HepG2 (cell line): ENCODE results near the gene GNG10. TPM values are rescaled to one million over a fixed set of nuclear protein-coding genes. Genes with fewer than 3 reads are reported as not detected.

Experiments used
- ATF5 ChIP-seq: sonication (generic); formaldehyde crosslinking; IDR thresholded peaks from 2 replicates; pipeline ENCODE4 v1.4.0; 2020; ENCODE audit warnings: mild to moderate bottlenecking, low read depth, missing genetic modification reagents
- CCDC6 ChIP-seq: sonication (generic); formaldehyde crosslinking; IDR thresholded peaks from 2 replicates; pipeline ENCODE4 v1.8.1; 2022; ENCODE audit warnings: mild to moderate bottlenecking, missing genetic modification reagents, moderate library complexity
- DPF2 ChIP-seq: sonication (generic); formaldehyde crosslinking; IDR thresholded peaks from 2 replicates; pipeline ENCODE4 v1.4.0; 2020; ENCODE audit warnings: mild to moderate bottlenecking, low read depth, missing genetic modification reagents, borderline replicate concordance
- ERF ChIP-seq: IDR thresholded peaks from 2 replicates; pipeline ENCODE4 v1.6.1; 2018; ENCODE audit warnings: missing biosample characterization, missing genetic modification reagents
- FOXK1 ChIP-seq: sonication (generic); formaldehyde crosslinking; IDR thresholded peaks from 2 replicates; pipeline ENCODE4 v1.4.0; 2020; ENCODE audit warnings: low read depth, missing genetic modification reagents, borderline replicate concordance
- HNRNPH1 ChIP-seq: fragments of 200-400 bp; formaldehyde crosslinking; optimal IDR thresholded peaks from 2 replicates; pipeline ENCODE3; 2017; ENCODE audit warnings: mild to moderate bottlenecking, low read depth, low read length
- HNRNPL ChIP-seq: fragments of 200-400 bp; formaldehyde crosslinking; IDR thresholded peaks from 2 replicates; pipeline ENCODE4 v1.6.1; 2017; ENCODE audit warnings: mild to moderate bottlenecking, low read depth, low read length
- HOXA3 ChIP-seq: sonication (generic); formaldehyde crosslinking; IDR thresholded peaks from 2 replicates; pipeline ENCODE4 v1.5.0; 2020; ENCODE audit warnings: missing genetic modification reagents
- KAT8 ChIP-seq: IDR thresholded peaks from 2 replicates; pipeline ENCODE4 v1.6.1; 2016; ENCODE audit warnings: missing genetic modification reagents, missing compliant biosample characterization
- KDM5B ChIP-seq: sonication (generic); formaldehyde crosslinking; IDR thresholded peaks from 2 replicates; pipeline ENCODE4 v1.4.0; 2020; ENCODE audit warnings: missing genetic modification reagents, mild to moderate bottlenecking, borderline replicate concordance
- NCOR1 ChIP-seq: fragments of 200-600 bp; sonication (generic); IDR thresholded peaks from 2 replicates; pipeline ENCODE4 v1.7.0; 2017; ENCODE audit warnings: antibody characterized with exemption, low read length, borderline replicate concordance
- NFRKB ChIP-seq: fragments of 450-650 bp; IDR thresholded peaks from 2 replicates; pipeline ENCODE4 v1.6.1; 2017
- RFXAP ChIP-seq: sonication (generic); formaldehyde crosslinking; IDR thresholded peaks from 2 replicates; pipeline ENCODE4 v1.4.0; 2020; ENCODE audit warnings: missing genetic modification reagents, borderline replicate concordance
- RNF219 ChIP-seq: sonication (generic); formaldehyde crosslinking; IDR thresholded peaks from 2 replicates; pipeline ENCODE4 v1.5.0; 2020; ENCODE audit warnings: mild to moderate bottlenecking, missing genetic modification reagents
- XRCC5 ChIP-seq: fragments of 200-400 bp; formaldehyde crosslinking; optimal IDR thresholded peaks from 2 replicates; pipeline ENCODE3; 2017; ENCODE audit warnings: mild to moderate bottlenecking, low read length
- ZBTB25 ChIP-seq: IDR thresholded peaks from 2 replicates; pipeline ENCODE4 v1.6.1; 2018; ENCODE audit warnings: missing genetic modification reagents
- ZC3H13 ChIP-seq: sonication (generic); formaldehyde crosslinking; IDR thresholded peaks from 2 replicates; pipeline ENCODE4 v1.8.1; 2023; ENCODE audit warnings: mild to moderate bottlenecking, missing genetic modification reagents, moderate library complexity
- ZNF20 ChIP-seq: sonication (generic); formaldehyde crosslinking; IDR thresholded peaks from 2 replicates; pipeline ENCODE4 v1.4.0; 2020; ENCODE audit warnings: mild to moderate bottlenecking, moderate library complexity, missing genetic modification reagents
- ZNF343 ChIP-seq: sonication (generic); formaldehyde crosslinking; IDR thresholded peaks from 2 replicates; pipeline ENCODE4 v1.4.0; 2020; ENCODE audit warnings: mild to moderate bottlenecking, missing genetic modification reagents
- ZNF350 ChIP-seq: sonication (generic); formaldehyde crosslinking; IDR thresholded peaks from 2 replicates; pipeline ENCODE4 v1.4.0; 2020; ENCODE audit warnings: mild to moderate bottlenecking, low read depth, missing genetic modification reagents, borderline replicate concordance
- ZNF362 ChIP-seq: sonication (generic); formaldehyde crosslinking; IDR thresholded peaks from 2 replicates; pipeline ENCODE4 v1.4.0; 2020; ENCODE audit warnings: missing genetic modification reagents, mild to moderate bottlenecking, borderline replicate concordance
- ZNF431 ChIP-seq: sonication (generic); formaldehyde crosslinking; IDR thresholded peaks from 2 replicates; pipeline ENCODE4 v1.9.0; 2022; ENCODE audit warnings: missing genetic modification reagents, low read depth, mild to moderate bottlenecking, borderline replicate concordance
- ZNF503 ChIP-seq: sonication (generic); formaldehyde crosslinking; IDR thresholded peaks from 2 replicates; pipeline ENCODE4 v1.4.0; 2020; ENCODE audit warnings: missing genetic modification reagents
- ZNF720 ChIP-seq: sonication (generic); formaldehyde crosslinking; IDR thresholded peaks from 2 replicates; pipeline ENCODE4 v1.4.0; 2020; ENCODE audit warnings: missing genetic modification reagents
- polyA plus RNA-seq, 8 experiments: library from polyadenylated mRNA; depleted of rRNA in 3 of 8; stranded (reverse) in 7 of 8; unstranded in 1 of 8; fragments of >200 nt; fragmentation: Illumina TruSeq in 4 of 8; extraction: Trizol in 4 of 8; gene quantifications; 2 replicates each; pipeline versions ENCODE4 v1.2.1 to v1.2.3, GENCODE V29; 2011 to 2016; ENCODE audit warnings: low read depth in 4 of 8, missing spikeins in 1 of 8, mixed read lengths in 1 of 8; ENCODE audit not compliant: insufficient read depth in 1 of 8
- total RNA-seq, 5 experiments: library from RNA; depleted of rRNA; stranded (reverse); fragments of >200 nt; fragmentation: Illumina TruSeq; extraction: Trizol; gene quantifications; 2 replicates each; pipeline ENCODE4 v1.2.3, GENCODE V29; 2016; ENCODE audit warnings: low read depth in 1 of 5

GNG10 gene
- total and polyA plus RNA-seq, 2 of the 13 experiments (the other 11 are each of a cell fraction or from before 2014, with no cell fraction given), result 29.8 to 32.4 TPM

GRCh38 chr9:111678293-111678692, 16.9 kb downstream of the GNG10 start (continued):
- no peak for TF ChIP-seq ZNF503
- no peak for TF ChIP-seq RNF219 (CRISPR knock-in tag)
- TF ChIP-seq KDM5B (CRISPR knock-in tag), result no peak
- TF ChIP-seq ZC3H13 (CRISPR knock-in tag), result no peak
- no peak for TF ChIP-seq DPF2 (CRISPR knock-in tag)
- TF ChIP-seq NCOR1, result peak; percentile 57; the same call in 1 of the 2 replicates
- TF ChIP-seq ZNF343, result no peak
- TF ChIP-seq FOXK1 (CRISPR knock-in tag), result no peak
- TF ChIP-seq HOXA3, result peak; percentile 45; the same call in 1 of the 2 replicates
- TF ChIP-seq ZNF362, result no peak
- no peak for TF ChIP-seq ATF5
- no peak for TF ChIP-seq ZNF720
- TF ChIP-seq ZNF350 (CRISPR knock-in tag), result no peak
- peak; percentile 81 for TF ChIP-seq XRCC5
- no peak for TF ChIP-seq KAT8 (CRISPR knock-in tag)
- peak; percentile 63; the same call in 1 of the 2 replicates for TF ChIP-seq HNRNPL
- no peak for TF ChIP-seq HNRNPH1
- TF ChIP-seq ZBTB25 (CRISPR knock-in tag), result no peak
- TF ChIP-seq ZNF431 (CRISPR knock-in tag), result no peak
- no peak for TF ChIP-seq NFRKB
- no peak for TF ChIP-seq ZNF20 (CRISPR knock-in tag)
- no peak for TF ChIP-seq CCDC6 (CRISPR knock-in tag)
- no peak for TF ChIP-seq RFXAP
- TF ChIP-seq ERF (CRISPR knock-in tag), result no peak
